ENCODE results near the gene A2M.

Gene A2M

GRCh38 chr12:9071518-9071917 is 44.2 kb downstream of the A2M start:
- DNase-seq, result no peak

- no peak for DNase-seq
Observed at GRCh38 chr12:9070351-9070750, 45.4 kb downstream of the A2M start.

- no peak for DNase-seq
Observed at GRCh38 chr12:9068600-9068999, 47.1 kb downstream of the A2M start.

GRCh38 chr12:9068086-9068485 is 47.6 kb downstream of the A2M start:
- DNase-seq, result no peak

GRCh38 chr12:9066755-9067423 is 48.8 kb downstream of the A2M start:
- no peak for DNase-seq

- no peak for DNase-seq
Observed at GRCh38 chr12:9066183-9066623, 49.5 kb downstream of the A2M start.

GRCh38 chr12:9065607-9065856 is 50.2 kb downstream of the A2M start:
- DNase-seq, result no peak

GRCh38 chr12:9064815-9065606 is 50.7 kb downstream of the A2M start:
- DNase-seq, result peak; percentile 99

- peak; percentile 90 for DNase-seq
Observed at GRCh38 chr12:9064201-9064814, 51.4 kb downstream of the A2M start.

- no peak for DNase-seq
Observed at GRCh38 chr12:9052610-9053009, 63.1 kb downstream of the A2M start.

- DNase-seq, result no peak
Observed at GRCh38 chr12:9051158-9051550, 64.6 kb downstream of the A2M start.

GRCh38 chr12:9050521-9051157 is 65.1 kb downstream of the A2M start:
- no peak for DNase-seq

- DNase-seq, result no peak
Observed at GRCh38 chr12:9049520-9050133, 66.1 kb downstream of the A2M start.

- no peak for DNase-seq
Observed at GRCh38 chr12:9048930-9049329, 66.8 kb downstream of the A2M start.

GRCh38 chr12:9047105-9047504 is 68.6 kb downstream of the A2M start:
- no peak for DNase-seq

GRCh38 chr12:9043766-9044165 is 72.0 kb downstream of the A2M start:
- no peak for DNase-seq

- no peak for DNase-seq
Observed at GRCh38 chr12:9041321-9041720, 74.4 kb downstream of the A2M start.

- DNase-seq, result no peak
Observed at GRCh38 chr12:9040484-9041186, 75.1 kb downstream of the A2M start.

- no peak for DNase-seq
Observed at GRCh38 chr12:9039397-9039977, 76.2 kb downstream of the A2M start.

GRCh38 chr12:9037431-9037830 is 78.3 kb downstream of the A2M start:
- no peak for DNase-seq

GRCh38 chr12:9036227-9036626 is 79.5 kb downstream of the A2M start:
- no peak for DNase-seq

GRCh38 chr12:9034095-9034494 is 81.6 kb downstream of the A2M start:
- no peak for DNase-seq
